Spleen (tissue), 11 donors: ENCODE measurements around the gene ACTG1. TPM values are rescaled to one million over a fixed set of nuclear protein-coding genes. Genes with fewer than 3 reads are reported as not detected.

ENCODE experiments used
- DNase-seq: peaks from one replicate; pipeline ENCODE4 v3.0.0-alpha.2; 2020
- H3K27ac ChIP-seq, 8 donors: fragments of 200-600 bp; sonication (generic) in 7 of 8; 1 replicate in 4 of 8; 2 replicates in 4 of 8; pipeline versions ENCODE4 v1.5.0 to v1.8.0; 2016 to 2021; ENCODE audit warnings: inconsistent platforms in 4 of 8, mild to moderate bottlenecking in 4 of 8, moderate library complexity in 1 of 8
- H3K27me3 ChIP-seq, 7 donors: fragments of 200-600 bp; sonication (generic) in 6 of 7; replicated peaks in 1 of 7; 1 replicate in 4 of 7; 2 replicates in 3 of 7; pipeline versions ENCODE4 v1.5.0 to v1.8.0; 2016 to 2021; ENCODE audit warnings: inconsistent platforms in 3 of 7, mild to moderate bottlenecking in 1 of 7
- H3K36me3 ChIP-seq, 6 donors: fragments of 200-600 bp; sonication (generic) in 5 of 6; 1 replicate in 4 of 6; 2 replicates in 2 of 6; pipeline versions ENCODE4 v1.5.0 to v1.8.0; 2016 to 2021; ENCODE audit warnings: inconsistent platforms in 2 of 6
- H3K4me1 ChIP-seq, 6 donors: fragments of 200-600 bp; sonication (generic) in 5 of 6; 1 replicate in 3 of 6; 2 replicates in 3 of 6; pipeline versions ENCODE4 v1.5.0 to v1.8.0; 2016 to 2021; ENCODE audit warnings: inconsistent platforms in 3 of 6
- H3K4me3 ChIP-seq, 8 donors: fragments of 200-600 bp; sonication (generic) in 7 of 8; 1 replicate in 4 of 8; 2 replicates in 4 of 8; pipeline versions ENCODE4 v1.5.0 to v1.8.0; 2016 to 2021; ENCODE audit warnings: inconsistent platforms in 4 of 8, mild to moderate bottlenecking in 4 of 8, moderate library complexity in 2 of 8
- H3K9me3 ChIP-seq, 8 donors: fragments of 200-600 bp; sonication (generic) in 7 of 8; 1 replicate in 4 of 8; 2 replicates in 4 of 8; pipeline versions ENCODE4 v1.5.0 to v1.8.0; 2016 to 2021; ENCODE audit warnings: inconsistent platforms in 4 of 8
- CTCF ChIP-seq, 11 experiments: fragments of 200-600 bp in 7 of 11; fragments of 450-650 bp in 4 of 11; sonication (generic) in 4 of 11; IDR thresholded peaks in 8 of 11; conservative IDR thresholded peaks in 3 of 11; 1 replicate in 7 of 11; 2 replicates in 4 of 11; pipeline versions ENCODE4 v1.4.0 to v1.8.0; 2016 to 2021; ENCODE audit warnings: antibody characterized with exemption in 11 of 11, inconsistent platforms in 4 of 11, mild to moderate bottlenecking in 1 of 11
- POLR2A ChIP-seq, 3 donors: fragments of 450-650 bp; IDR thresholded peaks; one replicate each; pipeline ENCODE4 v1.5.1; 2017; ENCODE audit warnings: antibody characterized with exemption in 3 of 3, mild to moderate bottlenecking in 1 of 3
- POLR2AphosphoS5 ChIP-seq, 3 donors: sonication (generic); formaldehyde crosslinking; IDR thresholded peaks; one replicate each; pipeline ENCODE4 v1.5.1; 2017; ENCODE audit warnings: antibody characterized with exemption in 3 of 3
- WGBS, 5 donors: extraction: QIAGEN DNeasy Blood & Tissue Kit in 3 of 5; methylation state at CpG; one replicate each; pipeline versions ENCODE4 v1.1.5 to v1.1.7; 2013 to 2018; 5-methylcytosine and 5-hydroxymethylcytosine counted together
- intact Hi-C: fragments of 100-400 bp; cut with DNase I; formaldehyde crosslinking; loops from one replicate; pipeline ENCODE4 v1.15.0; 2023; ENCODE audit warnings: low total_unique reads
- polyA plus RNA-seq, 3 donors: library from polyadenylated mRNA; stranded (reverse); fragments of 200-250 nt; gene quantifications; one replicate each; pipeline ENCODE4 v1.2.1, GENCODE V29; 2013
- total RNA-seq, 7 donors: library from RNA; depleted of rRNA in 3 of 7; stranded (reverse); fragments of >200 nt in 3 of 7; fragmentation: NEBNext Ultra II Directional in 4 of 7; extraction: Animal tissue kit (Norgen Biotek cat#: 25700) in 4 of 7; gene quantifications; one replicate each; pipeline versions ENCODE4 v1.1.0 to v1.2.1, GENCODE V29; 2016 to 2021
- donor health status: healthy with polysubstance abuse.
- donor health status: DM: no; HTN: no; CAD: no; lungs with moderate emphysema.
- donor health status: DM: no; HTN: no; CAD: no.
- donor health status: Bipolar disorder and iron deficiency.
- donor health status: healthy.
- donor health status: DM: no; HTN: no; CAD: no.
- donor health status: DM: yes; HTN: yes; CAD: no.

Gene ACTG1
- total and polyA plus RNA-seq, 10 donors = 1,119 to 6,270 (median 2,106) TPM

GRCh38 chr17:81523402-81524038, 10.9 kb upstream of the ACTG1 start:
- intact Hi-C loops = no loop called here

GRCh38 chr17:81522491-81523401, 10.1 kb upstream of the ACTG1 start:
- no peak for DNase-seq
- H3K27me3 ChIP-seq = peaks cover 0 to 55% (median 0%) of the 10 kb centered on the region in 7 donors
- peaks cover 22 to 38% (median 30%) of the 10 kb centered on the region in 6 donors for H3K4me1 ChIP-seq
- intact Hi-C loops = no loop called here
- H3K27ac ChIP-seq = no peak overlapping the region
- H3K36me3 ChIP-seq = no peaks in the 10 kb centered on the region
- TF ChIP-seq POLR2A (IDR thresholded peaks at IDR 0.05) (no peak), CTCF (IDR thresholded peaks at IDR 0.05 in 8 of 11, conservative IDR thresholded peaks at IDR 0.05 in 3 of 11) (no peak), POLR2AphosphoS5 (IDR thresholded peaks at IDR 0.05) (no peak)
- no peaks in the 10 kb centered on the region for H3K9me3 ChIP-seq
- 61 to 77% (median 73%) methylated on average over 16 to 26 of the region's 26 CpGs for WGBS, 5 donors
- H3K4me3 ChIP-seq = no peak overlapping the region

More at GRCh38 chr17:81523402-81524038, 10.9 kb upstream of the ACTG1 start:
- Histone ChIP-seq H3K36me3 (no peaks in the 10 kb centered on the region), H3K27ac (no peak overlapping the region), H3K4me3 (no peak overlapping the region), H3K9me3 (no peaks in the 10 kb centered on the region), H3K4me1 (peaks cover 15 to 37% (median 25%) of the 10 kb centered on the region in 6 donors), H3K27me3 (peaks cover 0 to 63% (median 0%) of the 10 kb centered on the region in 7 donors)
- peak in 1 of 11 experiments; percentile 19 for TF ChIP-seq CTCF (IDR thresholded peaks at IDR 0.05 in 8 of 11, conservative IDR thresholded peaks at IDR 0.05 in 3 of 11)
- no peak for TF ChIP-seq POLR2AphosphoS5 (IDR thresholded peaks at IDR 0.05)
- DNase-seq = no peak
- 41 to 60% (median 54%) methylated on average over 7 to 17 of the region's 17 CpGs for WGBS, 5 donors

- Histone ChIP-seq H3K4me1 (peaks cover 41 to 62% (median 53%) of the 10 kb centered on the region in 6 donors), H3K9me3 (no peaks in the 10 kb centered on the region), H3K27ac (peak overlapping the region in 5 of 8 donors; percentile 96 to 100 (median 100)), H3K27me3 (peaks cover 0 to 31% (median 0%) of the 10 kb centered on the region in 7 donors), H3K36me3 (no peaks in the 10 kb centered on the region), H3K4me3 (peak overlapping the region in 6 of 8 donors; percentile 12 to 94 (median 58))
- 63 to 75% (median 72%) methylated on average over 9 to 14 of the region's 14 CpGs for WGBS, 5 donors
- intact Hi-C loops = no loop called here
- peak; percentile 81 for DNase-seq
- no peak for TF ChIP-seq POLR2AphosphoS5 (IDR thresholded peaks at IDR 0.05)
- TF ChIP-seq POLR2A (IDR thresholded peaks at IDR 0.05) = no peak
- no peak for TF ChIP-seq CTCF (IDR thresholded peaks at IDR 0.05 in 8 of 11, conservative IDR thresholded peaks at IDR 0.05 in 3 of 11)
These were observed 7.7 kb upstream of the ACTG1 start for GRCh38 chr17:81520021-81520901.
